Right lobe of liver (tissue), 6 donors: Measurements from ENCODE around the gene NDUFS3. TPM values are rescaled to one million over a fixed set of nuclear protein-coding genes. Genes with fewer than 3 reads are reported as not detected.
A peak's percentile ranks its signal among the peaks of the same experiment; 100 is the strongest.
"Not testable (repeated sequence)": the region's sequence is repeated elsewhere in the genome, so short reads cannot be mapped to it uniquely, and the experiment has no call there.

ENCODE experiments used
- ATAC-seq, 4 donors: fragments of 200-7000 bp; cut with Tn5 transposase; one replicate each; pipeline ENCODE4 v1.9.1; 2020; ENCODE audit warnings: mild to moderate bottlenecking in 4 of 4, moderate library complexity in 4 of 4
- DNase-seq, 3 donors: peaks; one replicate each; pipeline ENCODE4 v3.0.0-alpha.2; 2020
- H3K27ac ChIP-seq, 3 donors: fragments of 200-600 bp; one replicate each; pipeline ENCODE4 v1.8.0; 2022
- H3K27me3 ChIP-seq, 2 donors: fragments of 200-600 bp; one replicate each; pipeline ENCODE4 v1.8.0; 2022
- H3K36me3 ChIP-seq, 4 donors: fragments of 200-600 bp; sonication (generic) in 1 of 4; one replicate each; pipeline versions ENCODE4 v1.5.1 to v1.8.0; 2017 to 2022; ENCODE audit warnings: control low read depth in 1 of 4
- H3K4me1 ChIP-seq, 4 donors: fragments of 200-600 bp; sonication (generic) in 1 of 4; one replicate each; pipeline versions ENCODE4 v1.5.1 to v1.8.0; 2017 to 2022; ENCODE audit warnings: control low read depth in 1 of 4
- H3K4me3 ChIP-seq, 3 donors: fragments of 200-600 bp; one replicate each; pipeline ENCODE4 v1.8.0; 2022
- H3K9me3 ChIP-seq, 4 donors: fragments of 200-600 bp; sonication (generic) in 1 of 4; one replicate each; pipeline versions ENCODE4 v1.5.1 to v1.8.0; 2017 to 2022; ENCODE audit warnings: control low read depth in 1 of 4
- CTCF ChIP-seq, 4 donors: fragments of 200-600 bp in 3 of 4; fragments of 450-650 bp in 1 of 4; IDR thresholded peaks; one replicate each; pipeline versions ENCODE4 v1.5.1 to v1.8.0; 2016 to 2022; ENCODE audit warnings: antibody characterized with exemption in 4 of 4, mild to moderate bottlenecking in 2 of 4
- POLR2A ChIP-seq: fragments of 450-650 bp; IDR thresholded peaks from one replicate; pipeline ENCODE4 v1.6.1; 2017; ENCODE audit warnings: antibody characterized with exemption, mild to moderate bottlenecking
- WGBS: methylation state at CpG from one replicate; pipeline ENCODE4 v1.1.6; 2018; ENCODE audit warnings: low coverage, low lambda C conversion rate; ENCODE audit not compliant: insufficient coverage; ENCODE audit errors: missing lambda C conversion rate; 5-methylcytosine and 5-hydroxymethylcytosine counted together
- intact Hi-C, 2 donors: fragments of 100-400 bp; cut with DNase I; formaldehyde crosslinking; loops; one replicate each; pipeline versions ENCODE4 v1.11.2 to v1.14.1; 2022
- long read RNA-seq: library from polyadenylated mRNA; unstranded; transcript quantifications from one replicate; pipeline ENCODE4 v2.0.0, GENCODE V29; 2019
- total RNA-seq, 6 experiments: library from RNA; depleted of rRNA in 2 of 6; stranded (reverse); fragments of >200 nt in 2 of 6; fragmentation: NEBNext Ultra II Directional in 3 of 6; extraction: Animal tissue kit (Norgen Biotek cat#: 25700) in 3 of 6; gene quantifications; one replicate each; pipeline versions ENCODE4 v1.1.0 to v1.2.4, GENCODE V29; 2016 to 2023
- donor health status: DM: no; HTN: yes; CAD: no.
- donor health status: DM: no; HTN: no; CAD: no.
- donor health status: DM: no; HTN: no; CAD: no.
- donor health status: DM: no; HTN: yes; CAD: no.
- donor health status: DM: no; HTN: yes; CAD: no.

Gene NDUFS3
- total RNA-seq = 10 to 100 TPM; 53.3 to 64.1 (median 58.2) TPM
- long read RNA-seq, transcript NDUFS3-201 (7 exons, 958 nt) = major isoform, 20 of 21 reads
- long read RNA-seq, partial matches to known transcripts = 1 of 21 reads
- long read RNA-seq, other reads (novel, unspliced or antisense) = 0 of 21 reads

DNA sequence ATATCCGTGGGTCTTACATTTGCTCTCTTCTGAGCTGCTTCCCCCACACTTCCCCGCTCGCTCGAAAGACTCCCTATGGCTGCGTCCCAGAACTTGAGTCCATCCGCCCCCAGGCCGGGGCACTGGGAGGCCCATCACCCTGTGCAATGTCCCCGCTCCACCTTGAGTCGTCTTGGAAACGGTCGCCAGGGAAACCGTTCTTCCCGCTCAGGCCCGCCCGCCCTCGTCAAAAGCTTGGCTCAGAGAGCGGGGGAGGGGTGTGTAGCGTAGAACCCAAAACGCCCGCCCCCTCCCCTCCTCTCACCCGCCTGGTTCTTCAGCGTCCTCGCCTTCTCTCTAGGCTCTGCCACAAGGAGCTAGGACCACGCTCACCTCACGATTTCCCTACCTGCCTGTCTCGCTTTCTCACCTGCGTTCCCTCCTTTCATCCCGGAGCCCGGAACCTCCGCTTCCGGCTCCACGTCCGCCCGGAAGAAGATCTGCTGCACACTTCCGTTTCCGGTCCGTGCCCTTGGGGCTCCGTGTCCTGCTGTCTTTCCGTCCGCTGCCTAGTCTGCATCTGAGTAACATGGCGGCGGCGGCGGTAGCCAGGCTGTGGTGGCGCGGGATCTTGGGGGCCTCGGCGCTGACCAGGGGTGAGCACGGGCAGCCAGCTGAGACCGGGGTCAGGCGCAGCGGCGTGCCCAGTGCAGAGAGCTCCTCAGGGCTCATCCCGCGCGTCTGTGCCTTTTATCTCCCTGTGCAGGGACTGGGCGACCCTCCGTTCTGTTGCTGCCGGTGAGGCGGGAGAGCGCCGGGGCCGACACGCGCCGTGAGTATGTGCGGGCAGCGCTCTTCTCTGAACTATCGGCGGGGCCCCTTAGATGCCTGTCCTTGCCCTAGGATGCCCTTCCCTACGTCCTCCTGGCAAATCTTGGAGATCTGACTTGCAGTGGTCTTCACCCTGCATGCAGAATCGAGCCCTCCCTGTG lies at the start of gene NDUFS3, which contains the start of gene KBTBD4:
NDUFS3 (plus strand) TSS at position 551 of the 971 bp plus-strand sequence; CDS start at position 569, 18 bp downstream.
KBTBD4 (minus strand) TSS at position 447 of the 971 bp plus-strand sequence; CDS start at position 428, 19 bp downstream.
- intact Hi-C loops = no loop called here
- Histone ChIP-seq H3K36me3 (peaks cover 0 to 52% (median 11%) of the 10 kb centered on the region in 4 donors), H3K27ac (peak within 1 kb of the TSS; percentile 75 to 87 (median 82)), H3K4me3 (peak within 1 kb of the TSS; percentile 96 to 100 (median 98)), H3K27me3 (no peaks in the 10 kb centered on the region), H3K4me1 (peaks cover 0 to 17% (median 7%) of the 10 kb centered on the region in 4 donors), H3K9me3 (no peaks in the 10 kb centered on the region)
- DNase-seq (peak; percentile 87 to 91 (median 88)), ATAC-seq (peak; percentile 97 to 98 (median 98))
- WGBS = 0% methylated on average over 16 of the region's 72 CpGs
- no peak for TF ChIP-seq CTCF (IDR thresholded peaks at IDR 0.05)
- TF ChIP-seq POLR2A = peak; percentile 38

DNA sequence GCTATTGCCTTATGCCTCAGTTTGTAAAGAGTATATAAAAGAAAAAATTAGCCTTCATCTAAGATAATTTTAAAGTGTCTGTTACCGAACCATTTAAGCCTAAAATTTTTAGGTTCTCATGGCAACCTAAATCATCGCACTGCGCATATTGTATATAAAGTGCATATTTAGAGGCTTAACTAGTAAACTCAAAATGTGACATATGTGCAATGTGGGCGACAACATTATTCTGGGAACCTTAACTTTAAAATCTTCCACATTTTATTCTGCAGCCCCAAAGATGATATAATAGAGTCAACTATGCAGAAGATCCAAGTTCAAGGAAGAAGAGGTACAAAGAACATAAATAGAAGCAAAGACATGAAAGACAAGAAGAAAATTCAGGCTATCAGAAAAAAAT lies 48.9 kb upstream of the NDUFS3 start:
- Histone ChIP-seq H3K36me3 (no peaks in the 10 kb centered on the region), H3K27ac (no peak overlapping the region), H3K9me3 (no peaks in the 10 kb centered on the region), H3K27me3 (no peaks in the 10 kb centered on the region), H3K4me1 (peaks cover 0 to 59% (median 17%) of the 10 kb centered on the region in 4 donors), H3K4me3 (no peak overlapping the region)
- WGBS = 87% methylated on average over 4 of the region's 4 CpGs
- DNase-seq (no peak), ATAC-seq (no peak)
- TF ChIP-seq CTCF (IDR thresholded peaks at IDR 0.05) (no peak), POLR2A (no peak)
- intact Hi-C loops = no loop called here

DNA sequence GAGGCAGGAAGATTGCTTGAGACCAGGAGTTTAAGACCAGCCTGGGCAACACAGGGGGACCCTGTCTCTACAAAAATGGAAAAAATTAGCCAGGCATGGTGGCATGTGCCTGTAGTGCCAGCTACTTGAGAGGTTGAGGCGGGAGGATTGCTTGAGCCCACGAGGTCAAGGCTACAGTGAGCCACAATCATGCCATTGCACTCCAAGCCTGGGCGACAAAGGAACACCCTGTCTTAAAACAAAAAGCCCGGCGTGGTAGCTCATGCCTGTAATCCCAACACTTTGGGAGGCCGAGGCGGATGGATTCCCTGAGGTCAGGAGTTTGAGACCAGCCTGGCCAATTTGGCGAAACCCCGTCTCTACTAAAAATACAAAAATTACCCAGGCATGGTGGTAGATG lies 48.2 kb upstream of the NDUFS3 start:
- ATAC-seq, H3K27me3 ChIP-seq, H3K27ac ChIP-seq, DNase-seq, intact Hi-C loops, H3K36me3 ChIP-seq, H3K9me3 ChIP-seq, H3K4me3 ChIP-seq: not testable (repeated sequence)
- 71% methylated on average over 4 of the region's 9 CpGs for WGBS
- peaks cover 0 to 51% (median 13%) of the 10 kb centered on the region in 4 donors for H3K4me1 ChIP-seq

DNA sequence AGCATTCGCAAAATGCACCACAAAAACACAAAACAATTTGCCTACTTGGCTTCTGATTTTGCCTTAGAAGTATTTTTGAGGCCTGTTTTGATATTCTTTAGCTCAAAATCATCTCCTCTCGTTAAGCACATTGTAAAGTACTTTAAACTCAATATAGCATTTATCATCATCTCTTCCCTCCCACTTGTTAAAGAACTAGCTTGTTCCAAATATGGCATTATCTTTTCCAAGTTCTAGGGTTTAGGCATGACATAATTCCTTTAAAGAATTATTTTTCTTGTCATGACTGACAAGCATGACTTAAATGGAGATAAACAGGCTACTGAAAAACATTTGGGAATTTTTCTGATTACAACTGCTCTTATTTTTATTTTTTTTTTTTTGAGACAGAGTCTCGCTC lies 47.2 kb upstream of the NDUFS3 start:
- WGBS = 45% methylated on average over 3 of the region's 3 CpGs
- intact Hi-C loops = no loop called here
- H3K27ac ChIP-seq = no peak overlapping the region

More for the DNA sequence above, 47.2 kb upstream of the NDUFS3 start:
- Histone ChIP-seq H3K4me3 (no peak overlapping the region), H3K4me1 (peaks cover 0 to 44% (median 8%) of the 10 kb centered on the region in 4 donors), H3K36me3 (no peaks in the 10 kb centered on the region), H3K9me3 (no peaks in the 10 kb centered on the region), H3K27me3 (no peaks in the 10 kb centered on the region)
- TF ChIP-seq CTCF (IDR thresholded peaks at IDR 0.05) (no peak), POLR2A (no peak)
- ATAC-seq (no peak), DNase-seq (no peak)
